H1 (cell line): ENCODE data around the gene NEGR1. TPM values are rescaled to one million over a fixed set of nuclear protein-coding genes. Genes with fewer than 3 reads are reported as not detected.

Experiments used
- SIN3A ChIP-seq, 2 experiments: IDR thresholded peaks in 1 of 2; conservative IDR thresholded peaks in 1 of 2; 2 replicates each; pipeline ENCODE4 v1.6.1; 2011 to 2012; ENCODE audit warnings: low read length in 2 of 2, improper control_type of control experiment in 1 of 2, low read depth in 1 of 2, mild to moderate bottlenecking in 1 of 2
- polyA plus RNA-seq, 7 experiments: library from polyadenylated mRNA; depleted of rRNA in 3 of 7; stranded (reverse) in 5 of 7; unstranded in 2 of 7; fragments of >200 nt in 5 of 7; fragments of 200-250 nt in 2 of 7; gene quantifications; 1 replicate in 5 of 7; 2 replicates in 1 of 7; 4 replicates in 1 of 7; pipeline versions ENCODE4 v1.2.1 to v1.2.3, GENCODE V29; 2011 to 2013; ENCODE audit warnings: missing spikeins in 2 of 7, mixed read lengths in 2 of 7
- total RNA-seq: library from RNA; stranded (reverse); fragmentation: NEBNext Ultra II Directional; extraction: Animal tissue kit (Norgen Biotek cat#: 25700); gene quantifications from 2 replicates; pipeline ENCODE4 v1.2.1, GENCODE V29; 2021

NEGR1 gene
- total and polyA plus RNA-seq, 2 of the 8 experiments (the other 6 are each of a cell fraction or from before 2014, with no cell fraction given): 0.71 to 1.3 TPM

- TF ChIP-seq SIN3A (conservative IDR thresholded peaks at IDR 0.05 in 1 of 2, IDR thresholded peaks at IDR 0.05 in 1 of 2; ENCODE audit: low read depth in 1 of 2, low read length in 2 of 2): no peak
These were observed 3.9 kb downstream of the NEGR1 start (continued) for GRCh38 chr1:72278461-72278860.
